PC-9 (cell line): ENCODE data around the gene RASIP1. TPM values are rescaled to one million over a fixed set of nuclear protein-coding genes. Genes with fewer than 3 reads are reported as not detected.

ENCODE experiments used
- BruUV-seq: library from RNA; stranded (reverse); fragments of 400-500 nt; replicated peaks from 2 replicates; lab custom pipeline; 2021; lab: Mats Ljungman, UMichigan
- CTCF ChIA-PET: fragments of 300-600 bp; sonication (Branson Sonifier 250); formaldehyde crosslinking; loops from one replicate; lab custom pipeline; 2022; ENCODE audit warnings: antibody characterized with exemption; lab: Charles Lee
- POLR2A ChIA-PET: fragments of 300-600 bp; sonication (Branson Sonifier 250); formaldehyde crosslinking; loops from one replicate; lab custom pipeline; 2022; ENCODE audit warnings: antibody characterized with exemption; ENCODE audit not compliant: unreplicated experiment; lab: Charles Lee
- DNase-seq, 2 experiments: peaks; one replicate each; pipeline versions ENCODE4 v3.0.0 to v3.0.0-alpha.2; 2015 to 2022; ENCODE audit warnings: mixed read lengths in 1 of 2
- H2AFZ ChIP-seq: fragments of 200-600 bp; sonication (generic); 2 replicates; pipeline ENCODE4 v1.8.1; 2017; ENCODE audit warnings: antibody characterized with exemption
- H3F3A ChIP-seq: fragments of 200-600 bp; sonication (generic); 2 replicates; pipeline ENCODE4 v1.8.1; 2017; ENCODE audit warnings: antibody characterized with exemption, mild to moderate bottlenecking, low read depth; ENCODE audit not compliant: insufficient read depth
- H3K27ac ChIP-seq: fragments of 200-600 bp; sonication (generic); 2 replicates; pipeline ENCODE4 v1.6.1; 2016; ENCODE audit warnings: mixed run types
- H3K27me3 ChIP-seq: fragments of 200-600 bp; sonication (generic); 2 replicates; pipeline ENCODE4 v1.6.1; 2016; ENCODE audit warnings: low read depth, mixed run types; ENCODE audit not compliant: insufficient read depth
- H3K36me3 ChIP-seq: fragments of 200-600 bp; sonication (generic); 2 replicates; pipeline ENCODE4 v1.6.1; 2016; ENCODE audit warnings: low read depth, mixed run types
- H3K4me1 ChIP-seq: fragments of 200-600 bp; sonication (generic); replicated peaks from 2 replicates; pipeline ENCODE4 v1.6.1; 2016; ENCODE audit warnings: mixed run types; ENCODE audit not compliant: insufficient read depth
- H3K4me2 ChIP-seq: fragments of 200-600 bp; sonication (generic); 2 replicates; pipeline ENCODE4 v1.6.1; 2017; ENCODE audit warnings: mixed run types
- H3K4me3 ChIP-seq: fragments of 200-600 bp; sonication (generic); 2 replicates; pipeline ENCODE4 v1.6.1; 2016; ENCODE audit warnings: mixed run types
- H3K79me2 ChIP-seq: fragments of 200-600 bp; sonication (generic); 2 replicates; pipeline ENCODE4 v1.6.1; 2017; ENCODE audit warnings: low read depth, mixed run types
- H3K9me2 ChIP-seq: fragments of 200-600 bp; sonication (generic); 2 replicates; pipeline ENCODE4 v1.8.1; 2017; ENCODE audit warnings: mild to moderate bottlenecking; ENCODE audit not compliant: insufficient read depth
- H3K9me3 ChIP-seq: fragments of 200-600 bp; sonication (generic); 2 replicates; pipeline ENCODE4 v1.8.1; 2016; ENCODE audit warnings: low read depth; ENCODE audit not compliant: insufficient read depth
- H4K20me1 ChIP-seq: fragments of 200-600 bp; sonication (generic); 2 replicates; pipeline ENCODE4 v1.8.1; 2017; ENCODE audit not compliant: insufficient read depth
- CTCF ChIP-seq: fragments of 200-600 bp; sonication (generic); conservative IDR thresholded peaks from 2 replicates; pipeline ENCODE4 v1.6.1; 2017; ENCODE audit warnings: mixed run types, antibody characterized with exemption, mild to moderate bottlenecking, moderate library complexity
- EZH2 ChIP-seq: fragments of 200-600 bp; sonication (generic); IDR thresholded peaks from 2 replicates; pipeline ENCODE4 v1.8.0; 2017; ENCODE audit warnings: antibody characterized with exemption, low read depth
- intact Hi-C: fragments of 100-400 bp; cut with micrococcal nuclease; formaldehyde crosslinking; loops from one replicate; pipeline ENCODE4 v1.10.0; 2022; ENCODE audit not compliant: unreplicated experiment
- total RNA-seq: library from RNA; stranded (reverse); gene quantifications from 2 replicates; pipeline ENCODE4 v1.2.3, GENCODE V29; 2021

RASIP1 gene
- total RNA-seq, 1 experiment from 2014 or later: 1.4 TPM

GRCh38 chr19:48724796-48725753 lies 15.3 kb downstream of the RASIP1 start:
- H3F3A ChIP-seq: peaks cover 13% of the 10 kb centered on the region
- TSS peak; percentile 41 for BruUV-seq

GRCh38 chr19:48722196-48722708 lies 18.2 kb downstream of the RASIP1 start:
- ChIA-PET POLR2A (no interaction called here), CTCF (interaction anchor here (0.6 kb wide), 1 partner anchor 165 kb away, joined by 3 read pairs; no protein-coding TSS in a partner anchor)
- Histone ChIP-seq H3K9me2 (no peaks in the 10 kb centered on the region), H3K36me3 (no peaks in the 10 kb centered on the region), H3K27ac (no peak overlapping the region), H3F3A (peaks cover 13% of the 10 kb centered on the region), H2AFZ (no peak overlapping the region), H3K27me3 (no peaks in the 10 kb centered on the region), H3K79me2 (no peaks in the 10 kb centered on the region), H3K4me1 (no peaks in the 10 kb centered on the region), H3K9me3 (no peaks in the 10 kb centered on the region), H3K4me2 (no peak overlapping the region), H3K4me3 (no peak overlapping the region), H4K20me1 (no peaks in the 10 kb centered on the region)
- TF ChIP-seq CTCF: no peak
- TF ChIP-seq EZH2: no peak
- no TSS peak for BruUV-seq
- no peak for DNase-seq
- intact Hi-C loops: no loop called here

More at GRCh38 chr19:48724796-48725753, 15.3 kb downstream of the RASIP1 start:
- Histone ChIP-seq H3K4me2 (peak overlapping the region; percentile 26), H3K27me3 (no peaks in the 10 kb centered on the region), H3K4me1 (no peaks in the 10 kb centered on the region), H3K27ac (no peak overlapping the region), H3K4me3 (no peak overlapping the region), H3K9me2 (no peaks in the 10 kb centered on the region), H3K36me3 (no peaks in the 10 kb centered on the region), H3K79me2 (no peaks in the 10 kb centered on the region), H3K9me3 (no peaks in the 10 kb centered on the region), H4K20me1 (no peaks in the 10 kb centered on the region), H2AFZ (no peak overlapping the region)
- ChIA-PET CTCF (interaction anchor here (0.5 kb wide), 1 partner anchor 11 kb away, joined by 5 read pairs; no protein-coding TSS in a partner anchor), POLR2A (interaction anchor here (0.5 to 1.1 kb wide), 8 partner anchors 9 to 268 kb away, joined by 3 to 11 read pairs (median 3); no protein-coding TSS in a partner anchor)
- no peak for TF ChIP-seq EZH2
- TF ChIP-seq CTCF: no peak
- intact Hi-C loops: no loop called here
- peak; percentile 37 to 51 for DNase-seq

- TF ChIP-seq EZH2 (no peak), CTCF (no peak)
- H4K20me1 ChIP-seq: no peaks in the 10 kb centered on the region
- H3K36me3 ChIP-seq: no peaks in the 10 kb centered on the region
- no TSS peak for BruUV-seq
- H3K27me3 ChIP-seq: no peaks in the 10 kb centered on the region
- H2AFZ ChIP-seq: peak overlapping the region; percentile 79
- POLR2A ChIA-PET: interaction anchor here (0.6 to 0.8 kb wide), 5 partner anchors 18 to 1283 kb away, joined by 3 read pairs; no protein-coding TSS in a partner anchor
- H3F3A ChIP-seq: peaks cover 8% of the 10 kb centered on the region
- intact Hi-C loops: no loop called here
- peak overlapping the region; percentile 68 for H3K4me2 ChIP-seq
- CTCF ChIA-PET: no interaction called here
- H3K9me2 ChIP-seq: no peaks in the 10 kb centered on the region
- no peaks in the 10 kb centered on the region for H3K79me2 ChIP-seq
- peak overlapping the region; percentile 69 for H3K4me3 ChIP-seq
- no peaks in the 10 kb centered on the region for H3K9me3 ChIP-seq
- H3K4me1 ChIP-seq: 0 out of 2 replicates have a peak, but pooled peaks cover 1% of the 10 kb centered on the region
- H3K27ac ChIP-seq: no peak overlapping the region
- DNase-seq: peak; percentile 96 to 98
These were observed 19.7 kb downstream of the RASIP1 start for GRCh38 chr19:48720613-48721296.
